ENCODE data around the gene GABBR2.

DNA sequence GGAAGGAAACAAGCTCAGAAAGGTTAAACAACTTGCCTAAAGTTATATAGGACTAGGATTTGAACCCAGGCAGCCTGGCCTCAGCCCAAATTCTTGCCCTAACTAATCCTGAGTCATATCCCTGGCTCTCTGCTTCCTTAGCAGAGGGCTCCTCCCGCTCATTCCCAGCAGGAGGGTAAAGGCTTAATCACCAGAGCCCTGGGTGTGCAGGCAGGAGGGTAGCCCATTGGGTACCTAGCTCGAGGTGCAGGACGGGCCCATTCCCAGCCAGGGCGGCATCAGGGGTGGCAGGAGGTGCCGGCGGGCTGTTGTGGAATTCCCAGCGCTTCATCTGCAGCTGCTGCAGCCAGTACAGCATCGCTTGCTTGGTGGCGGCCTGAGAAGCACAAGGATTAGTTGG lies 457.2 kb downstream of the GABBR2 start:
- TF ChIP-seq CTCF (IDR thresholded peaks at IDR 0.05; ENCODE audit: low read depth, low read length, poor library complexity, severe bottlenecking) = no peak
- no peak for TF ChIP-seq EZH2phosphoT487 (IDR thresholded peaks at IDR 0.05; ENCODE audit: borderline replicate concordance, low read length)
